Keratinocyte (primary cell): Measurements from ENCODE around the gene OSMR. TPM values are rescaled to one million over a fixed set of nuclear protein-coding genes. Genes with fewer than 3 reads are reported as not detected.

Experiments
- DNase-seq: peaks from one replicate; pipeline ENCODE4 v3.0.0-alpha.2; 2011; ENCODE audit warnings: low read depth, missing footprints, low spot score
- FAIRE-seq: peaks from 2 replicates; lab custom pipeline; 2011; peaks lifted over from hg19 to GRCh38; lab: Jason Lieb, UNC
- H2AFZ ChIP-seq: 2 replicates; pipeline ENCODE4 v1.6.0; 2012; ENCODE audit warnings: low read length, control low read depth, inconsistent platforms; ENCODE audit not compliant: control insufficient read depth
- H3K27ac ChIP-seq: 2 replicates; pipeline ENCODE4 v1.5.1; 2011; ENCODE audit warnings: low read length; ENCODE audit not compliant: control insufficient read depth, insufficient read depth
- H3K27me3 ChIP-seq: 3 replicates; pipeline ENCODE4 v1.6.0; 2011; ENCODE audit warnings: low read length; ENCODE audit not compliant: control insufficient read depth, insufficient read depth; ENCODE audit errors: extremely low read depth
- H3K36me3 ChIP-seq, 2 experiments: 2 replicates in 1 of 2; 3 replicates in 1 of 2; pipeline ENCODE4 v1.5.1; 2011; ENCODE audit warnings: low read length in 2 of 2, mild to moderate bottlenecking in 1 of 2; ENCODE audit not compliant: control insufficient read depth in 2 of 2, insufficient read depth in 2 of 2; ENCODE audit errors: extremely low read depth in 1 of 2
- H3K4me1 ChIP-seq: 3 replicates; pipeline ENCODE4 v1.5.1; 2011; ENCODE audit warnings: low read length; ENCODE audit not compliant: control insufficient read depth, insufficient read depth; ENCODE audit errors: extremely low read depth
- H3K4me2 ChIP-seq: 3 replicates; pipeline ENCODE4 v1.6.0; 2011; ENCODE audit warnings: low read depth, low read length; ENCODE audit not compliant: control insufficient read depth, insufficient read depth; ENCODE audit errors: extremely low read depth
- H3K4me3 ChIP-seq, 3 experiments: fragments of 200-600 bp in 1 of 3; sonication (generic) in 1 of 3; 2 replicates in 2 of 3; 3 replicates in 1 of 3; pipeline ENCODE4 v1.5.1; 2011 to 2016; ENCODE audit warnings: low read length in 3 of 3, mild to moderate bottlenecking in 3 of 3, control low read depth in 2 of 3, inconsistent platforms in 1 of 3, low read depth in 1 of 3, mixed read lengths in 1 of 3, mixed run types in 1 of 3, moderate library complexity in 1 of 3; ENCODE audit not compliant: control insufficient read depth in 2 of 3, insufficient read depth in 2 of 3; ENCODE audit errors: extremely low read depth in 1 of 3
- H3K79me2 ChIP-seq: 2 replicates; pipeline ENCODE4 v1.6.0; 2012; ENCODE audit warnings: low read length; ENCODE audit not compliant: control insufficient read depth, insufficient read depth
- H3K9ac ChIP-seq: 3 replicates; pipeline ENCODE4 v1.6.0; 2011; ENCODE audit warnings: low read length; ENCODE audit not compliant: control insufficient read depth, insufficient read depth; ENCODE audit errors: extremely low read depth
- H3K9me1 ChIP-seq: 3 replicates; pipeline ENCODE4 v1.6.0; 2011; ENCODE audit warnings: low read length; ENCODE audit not compliant: control insufficient read depth, insufficient read depth; ENCODE audit errors: extremely low read depth
- H3K9me3 ChIP-seq: 2 replicates; pipeline ENCODE4 v1.5.1; 2012; ENCODE audit warnings: low read depth, low read length; ENCODE audit not compliant: control insufficient read depth
- H4K20me1 ChIP-seq: 3 replicates; pipeline ENCODE4 v1.6.0; 2011; ENCODE audit warnings: low read length; ENCODE audit not compliant: control insufficient read depth, insufficient read depth; ENCODE audit errors: extremely low read depth
- EZH2 ChIP-seq: IDR thresholded peaks from one replicate; pipeline ENCODE4 v1.6.1; 2012; ENCODE audit warnings: inconsistent platforms, mild to moderate bottlenecking, low read length, moderate library complexity
- dilution Hi-C: fragments of 300-500 bp; cut with MboI; formaldehyde crosslinking; loops from one replicate; pipeline ENCODE4 v1.7.0; 2020; ENCODE audit warnings: low sequenced_read_pairs; ENCODE audit not compliant: extremely low pct_ligation_motif_present
- polyA plus RNA-seq, 5 experiments: library from polyadenylated mRNA; depleted of rRNA in 3 of 5; stranded (reverse) in 3 of 5; stranded (forward) in 1 of 5; unstranded in 1 of 5; fragments of >200 nt; gene quantifications; 1 replicate in 1 of 5; 2 replicates in 3 of 5; 3 replicates in 1 of 5; pipeline versions ENCODE4 v1.2.1 to v1.2.3, GENCODE V29; 2011 to 2012; ENCODE audit warnings: missing spikeins in 2 of 5, low read depth in 1 of 5, low replicate concordance in 1 of 5
- TF ChIP-seq, protein P1 (sequence below), 3 experiments: IDR thresholded peaks in 1 of 3; conservative IDR thresholded peaks in 1 of 3; optimal IDR thresholded peaks in 1 of 3; 2 replicates in 2 of 3; 3 replicates in 1 of 3; pipeline versions ENCODE3 to v1.5.1; 2011; ENCODE audit warnings: low read length in 3 of 3, mild to moderate bottlenecking in 3 of 3, moderate library complexity in 2 of 3, control low read depth in 1 of 3, inconsistent platforms in 1 of 3; ENCODE audit not compliant: insufficient read depth in 2 of 3; ENCODE audit errors: extremely low read depth in 1 of 3

Gene OSMR
- polyA plus RNA-seq, 1 donor (not counting 4 experiments of a cell fraction or from before 2014, with no cell fraction given) = 43.8 TPM

- Histone ChIP-seq H3K9ac (no peak overlapping the region), H4K20me1 (no peaks in the 10 kb centered on the region), H3K9me1 (no peaks in the 10 kb centered on the region), H2AFZ (no peak overlapping the region), H3K4me1 (peaks cover 5% of the 10 kb centered on the region), H3K27me3 (no peaks in the 10 kb centered on the region), H3K36me3 (no peaks in the 10 kb centered on the region), H3K4me2 (no peak overlapping the region), H3K79me2 (no peaks in the 10 kb centered on the region), H3K27ac (no peak overlapping the region), H3K4me3 (no peak overlapping the region), H3K9me3 (no peaks in the 10 kb centered on the region)
- TF ChIP-seq EZH2 = no peak
- TF ChIP-seq, protein P1, sequence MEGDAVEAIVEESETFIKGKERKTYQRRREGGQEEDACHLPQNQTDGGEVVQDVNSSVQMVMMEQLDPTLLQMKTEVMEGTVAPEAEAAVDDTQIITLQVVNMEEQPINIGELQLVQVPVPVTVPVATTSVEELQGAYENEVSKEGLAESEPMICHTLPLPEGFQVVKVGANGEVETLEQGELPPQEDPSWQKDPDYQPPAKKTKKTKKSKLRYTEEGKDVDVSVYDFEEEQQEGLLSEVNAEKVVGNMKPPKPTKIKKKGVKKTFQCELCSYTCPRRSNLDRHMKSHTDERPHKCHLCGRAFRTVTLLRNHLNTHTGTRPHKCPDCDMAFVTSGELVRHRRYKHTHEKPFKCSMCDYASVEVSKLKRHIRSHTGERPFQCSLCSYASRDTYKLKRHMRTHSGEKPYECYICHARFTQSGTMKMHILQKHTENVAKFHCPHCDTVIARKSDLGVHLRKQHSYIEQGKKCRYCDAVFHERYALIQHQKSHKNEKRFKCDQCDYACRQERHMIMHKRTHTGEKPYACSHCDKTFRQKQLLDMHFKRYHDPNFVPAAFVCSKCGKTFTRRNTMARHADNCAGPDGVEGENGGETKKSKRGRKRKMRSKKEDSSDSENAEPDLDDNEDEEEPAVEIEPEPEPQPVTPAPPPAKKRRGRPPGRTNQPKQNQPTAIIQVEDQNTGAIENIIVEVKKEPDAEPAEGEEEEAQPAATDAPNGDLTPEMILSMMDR (optimal IDR thresholded peaks at IDR 0.05 in 1 of 3, IDR thresholded peaks at IDR 0.05 in 1 of 3, conservative IDR thresholded peaks at IDR 0.05 in 1 of 3; ENCODE audit: extremely low read depth in 1 of 3, insufficient read depth in 2 of 3, low read length in 3 of 3) = no peak
- dilution Hi-C loops = loop anchor here (10.0 kb wide), 1 partner anchor 358 kb away; no protein-coding TSS in a partner anchor
- FAIRE-seq (no peak), DNase-seq (no peak)
Measured at GRCh38 chr5:38803246-38803645, 42.6 kb upstream of the OSMR start.

DNA sequence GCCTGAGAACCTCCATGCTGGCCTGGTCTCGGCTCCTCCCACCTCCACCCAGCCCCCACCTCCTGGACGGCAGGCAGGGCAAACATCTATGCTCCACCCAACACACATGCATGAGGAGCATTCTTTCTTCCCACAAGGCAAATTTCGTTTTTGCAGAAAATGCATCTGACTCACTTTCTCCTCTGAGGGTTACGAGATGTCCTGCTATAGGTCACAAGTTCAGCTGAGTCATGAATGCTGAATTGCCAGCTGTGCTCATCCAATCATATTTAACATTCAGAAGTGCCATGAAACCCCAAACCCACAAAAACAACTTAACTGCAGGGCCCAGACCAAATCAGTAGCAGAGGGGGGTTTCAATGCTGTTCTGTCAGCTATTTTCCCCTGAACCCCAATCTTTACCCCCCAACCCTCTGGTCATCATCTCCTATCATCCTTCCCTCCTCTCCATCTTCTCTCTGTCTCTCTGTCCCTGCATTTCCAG, 39.0 kb upstream of the OSMR start:
- Histone ChIP-seq H2AFZ (no peak overlapping the region), H3K4me2 (no peak overlapping the region), H3K36me3 (no peaks in the 10 kb centered on the region), H3K27ac (no peak overlapping the region), H3K9me3 (no peaks in the 10 kb centered on the region), H3K79me2 (no peaks in the 10 kb centered on the region), H3K4me3 (no peak overlapping the region), H3K9me1 (peaks cover 2% of the 10 kb centered on the region), H4K20me1 (no peaks in the 10 kb centered on the region), H3K9ac (no peak overlapping the region), H3K4me1 (peaks cover 5% of the 10 kb centered on the region), H3K27me3 (no peaks in the 10 kb centered on the region)
- DNase-seq = no peak
- dilution Hi-C loops = loop anchor here (10.0 kb wide), 1 partner anchor 362 kb away; no protein-coding TSS in a partner anchor
- TF ChIP-seq, protein P1 (optimal IDR thresholded peaks at IDR 0.05 in 1 of 3, IDR thresholded peaks at IDR 0.05 in 1 of 3, conservative IDR thresholded peaks at IDR 0.05 in 1 of 3; ENCODE audit: extremely low read depth in 1 of 3, insufficient read depth in 2 of 3, low read length in 3 of 3) = no peak
- TF ChIP-seq EZH2 = no peak
- no peak for FAIRE-seq
